ENCODE measurements around the gene URGCP. TPM values are rescaled to one million over a fixed set of nuclear protein-coding genes. Genes with fewer than 3 reads are reported as not detected.

Gene URGCP
- total and polyA plus RNA-seq, 2 experiments from 2014 or later, result 7.2 to 13.2 TPM

GRCh38 chr7:43905956-43906330, 453 bp downstream of the URGCP start:
- H3K79me2 ChIP-seq (replicated peaks; ENCODE audit: insufficient read depth), result peaks cover 31% of the 10 kb centered on the region
- TF ChIP-seq CREB1 (CRISPR knock-in tag; IDR thresholded peaks at IDR 0.05; ENCODE audit: low read depth) (peak; percentile 51; the same call in 1 of the 2 replicates), JUNB (IDR thresholded peaks at IDR 0.05; ENCODE audit: unreplicated experiment) (no peak)
- peaks cover 17% of the 10 kb centered on the region for H3K4me1 ChIP-seq (ENCODE audit: insufficient read depth)
- H3K4me3 ChIP-seq, result peak overlapping the region; percentile 52
- peak overlapping the region; percentile 79 for H3K4me2 ChIP-seq
- H4K20me1 ChIP-seq (replicated peaks; ENCODE audit: insufficient read depth), result peaks cover 3% of the 10 kb centered on the region; the same call in 1 of the 2 replicates
- H3K36me3 ChIP-seq (ENCODE audit: insufficient read depth), result no peaks in the 10 kb centered on the region
- H3K27me3 Mint-ChIP-seq (ENCODE audit: insufficient read depth, low read depth, poor library complexity), result peaks cover 6% of the 10 kb centered on the region
- peak overlapping the region; percentile 92 for H3K4me3 Mint-ChIP-seq
- no peaks in the 10 kb centered on the region for H3K9me2 ChIP-seq (ENCODE audit: insufficient read depth)
- H3K27ac ChIP-seq (ENCODE audit: low read depth), result no peak overlapping the region
- 0 out of 2 replicates have a peak overlapping the region, but pooled peaks have one; percentile 11 for H2AFZ ChIP-seq
- H3K27me3 ChIP-seq (ENCODE audit: insufficient read depth), result no peaks in the 10 kb centered on the region
- H3K9me3 Mint-ChIP-seq, result no peaks in the 10 kb centered on the region
- ATAC-seq (peak; percentile 64), DNase-seq (ENCODE audit: low spot score) (peak; percentile 77)
- H3K36me3 Mint-ChIP-seq (ENCODE audit: low read depth), result no peaks in the 10 kb centered on the region; the same call in 2 of the 3 replicates
- H3F3A ChIP-seq (replicated peaks; ENCODE audit: low read depth), result no peaks in the 10 kb centered on the region
- no peak overlapping the region for H3K27ac Mint-ChIP-seq
- peaks cover 42% of the 10 kb centered on the region for H3K4me1 Mint-ChIP-seq

DNA sequence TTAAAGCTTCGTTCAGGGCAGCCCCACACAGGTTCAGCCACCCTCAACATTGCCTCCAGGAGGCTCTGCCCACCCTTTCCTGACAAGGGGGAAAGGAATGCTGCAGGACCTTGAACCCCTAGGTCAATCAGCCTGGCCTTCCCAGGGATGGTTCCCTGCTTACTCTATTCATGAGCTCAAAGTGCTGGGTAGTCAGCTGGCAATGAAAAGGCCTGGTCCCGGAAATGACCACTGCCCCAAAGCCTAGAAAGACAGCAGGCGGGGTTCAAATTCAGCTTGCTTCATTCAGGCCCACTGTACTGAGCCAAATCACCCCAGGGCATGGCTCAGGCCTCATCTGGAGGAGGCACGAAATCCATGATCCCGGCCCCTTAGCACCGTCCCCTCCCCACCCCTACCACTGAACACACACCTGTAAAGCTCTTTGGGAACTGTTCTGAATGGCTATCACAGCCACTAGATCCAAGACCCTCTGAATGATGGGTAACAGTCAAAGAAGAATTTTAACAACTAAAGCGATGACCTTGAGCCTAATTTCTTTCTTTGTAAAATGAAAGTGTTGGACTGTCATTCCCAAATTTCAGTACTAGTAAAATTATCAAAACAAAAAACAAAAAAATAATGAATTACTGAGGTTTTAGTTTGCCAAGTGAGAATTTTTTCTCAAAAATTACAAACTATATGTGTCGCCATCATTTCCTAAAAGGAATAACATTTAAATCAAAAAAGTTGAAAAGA, 1.0 kb downstream of the URGCP start:
- Mint-ChIP-seq H3K4me3 (peak overlapping the region; percentile 92), H3K9me3 (no peaks in the 10 kb centered on the region), H3K27me3 (ENCODE audit: insufficient read depth, low read depth, poor library complexity) (peaks cover 6% of the 10 kb centered on the region), H3K36me3 (ENCODE audit: low read depth) (no peaks in the 10 kb centered on the region; the same call in 2 of the 3 replicates), H3K27ac (no peak overlapping the region), H3K4me1 (peaks cover 42% of the 10 kb centered on the region)
- Histone ChIP-seq H3K4me1 (ENCODE audit: insufficient read depth) (peaks cover 17% of the 10 kb centered on the region), H4K20me1 (replicated peaks; ENCODE audit: insufficient read depth) (peaks cover 3% of the 10 kb centered on the region; the same call in 1 of the 2 replicates), H2AFZ (0 out of 2 replicates have a peak overlapping the region, but pooled peaks have one; percentile 11), H3K36me3 (ENCODE audit: insufficient read depth) (no peaks in the 10 kb centered on the region), H3F3A (replicated peaks; ENCODE audit: low read depth) (no peaks in the 10 kb centered on the region), H3K27ac (ENCODE audit: low read depth) (no peak overlapping the region), H3K79me2 (replicated peaks; ENCODE audit: insufficient read depth) (peaks cover 34% of the 10 kb centered on the region), H3K4me2 (peak overlapping the region; percentile 79), H3K9me2 (ENCODE audit: insufficient read depth) (no peaks in the 10 kb centered on the region), H3K4me3 (peak overlapping the region; percentile 52), H3K27me3 (ENCODE audit: insufficient read depth) (no peaks in the 10 kb centered on the region)
- peak; percentile 63 for DNase-seq (ENCODE audit: low spot score)
- ATAC-seq, result peak; percentile 59
- TF ChIP-seq EZH2 (IDR thresholded peaks at IDR 0.05; ENCODE audit: low read depth, unreplicated experiment), result no peak
- TF ChIP-seq, protein P1, sequence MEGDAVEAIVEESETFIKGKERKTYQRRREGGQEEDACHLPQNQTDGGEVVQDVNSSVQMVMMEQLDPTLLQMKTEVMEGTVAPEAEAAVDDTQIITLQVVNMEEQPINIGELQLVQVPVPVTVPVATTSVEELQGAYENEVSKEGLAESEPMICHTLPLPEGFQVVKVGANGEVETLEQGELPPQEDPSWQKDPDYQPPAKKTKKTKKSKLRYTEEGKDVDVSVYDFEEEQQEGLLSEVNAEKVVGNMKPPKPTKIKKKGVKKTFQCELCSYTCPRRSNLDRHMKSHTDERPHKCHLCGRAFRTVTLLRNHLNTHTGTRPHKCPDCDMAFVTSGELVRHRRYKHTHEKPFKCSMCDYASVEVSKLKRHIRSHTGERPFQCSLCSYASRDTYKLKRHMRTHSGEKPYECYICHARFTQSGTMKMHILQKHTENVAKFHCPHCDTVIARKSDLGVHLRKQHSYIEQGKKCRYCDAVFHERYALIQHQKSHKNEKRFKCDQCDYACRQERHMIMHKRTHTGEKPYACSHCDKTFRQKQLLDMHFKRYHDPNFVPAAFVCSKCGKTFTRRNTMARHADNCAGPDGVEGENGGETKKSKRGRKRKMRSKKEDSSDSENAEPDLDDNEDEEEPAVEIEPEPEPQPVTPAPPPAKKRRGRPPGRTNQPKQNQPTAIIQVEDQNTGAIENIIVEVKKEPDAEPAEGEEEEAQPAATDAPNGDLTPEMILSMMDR (conservative IDR thresholded peaks at IDR 0.05; ENCODE audit: low read depth in 2 of 2), result no peak
- TF ChIP-seq, protein P2, sequence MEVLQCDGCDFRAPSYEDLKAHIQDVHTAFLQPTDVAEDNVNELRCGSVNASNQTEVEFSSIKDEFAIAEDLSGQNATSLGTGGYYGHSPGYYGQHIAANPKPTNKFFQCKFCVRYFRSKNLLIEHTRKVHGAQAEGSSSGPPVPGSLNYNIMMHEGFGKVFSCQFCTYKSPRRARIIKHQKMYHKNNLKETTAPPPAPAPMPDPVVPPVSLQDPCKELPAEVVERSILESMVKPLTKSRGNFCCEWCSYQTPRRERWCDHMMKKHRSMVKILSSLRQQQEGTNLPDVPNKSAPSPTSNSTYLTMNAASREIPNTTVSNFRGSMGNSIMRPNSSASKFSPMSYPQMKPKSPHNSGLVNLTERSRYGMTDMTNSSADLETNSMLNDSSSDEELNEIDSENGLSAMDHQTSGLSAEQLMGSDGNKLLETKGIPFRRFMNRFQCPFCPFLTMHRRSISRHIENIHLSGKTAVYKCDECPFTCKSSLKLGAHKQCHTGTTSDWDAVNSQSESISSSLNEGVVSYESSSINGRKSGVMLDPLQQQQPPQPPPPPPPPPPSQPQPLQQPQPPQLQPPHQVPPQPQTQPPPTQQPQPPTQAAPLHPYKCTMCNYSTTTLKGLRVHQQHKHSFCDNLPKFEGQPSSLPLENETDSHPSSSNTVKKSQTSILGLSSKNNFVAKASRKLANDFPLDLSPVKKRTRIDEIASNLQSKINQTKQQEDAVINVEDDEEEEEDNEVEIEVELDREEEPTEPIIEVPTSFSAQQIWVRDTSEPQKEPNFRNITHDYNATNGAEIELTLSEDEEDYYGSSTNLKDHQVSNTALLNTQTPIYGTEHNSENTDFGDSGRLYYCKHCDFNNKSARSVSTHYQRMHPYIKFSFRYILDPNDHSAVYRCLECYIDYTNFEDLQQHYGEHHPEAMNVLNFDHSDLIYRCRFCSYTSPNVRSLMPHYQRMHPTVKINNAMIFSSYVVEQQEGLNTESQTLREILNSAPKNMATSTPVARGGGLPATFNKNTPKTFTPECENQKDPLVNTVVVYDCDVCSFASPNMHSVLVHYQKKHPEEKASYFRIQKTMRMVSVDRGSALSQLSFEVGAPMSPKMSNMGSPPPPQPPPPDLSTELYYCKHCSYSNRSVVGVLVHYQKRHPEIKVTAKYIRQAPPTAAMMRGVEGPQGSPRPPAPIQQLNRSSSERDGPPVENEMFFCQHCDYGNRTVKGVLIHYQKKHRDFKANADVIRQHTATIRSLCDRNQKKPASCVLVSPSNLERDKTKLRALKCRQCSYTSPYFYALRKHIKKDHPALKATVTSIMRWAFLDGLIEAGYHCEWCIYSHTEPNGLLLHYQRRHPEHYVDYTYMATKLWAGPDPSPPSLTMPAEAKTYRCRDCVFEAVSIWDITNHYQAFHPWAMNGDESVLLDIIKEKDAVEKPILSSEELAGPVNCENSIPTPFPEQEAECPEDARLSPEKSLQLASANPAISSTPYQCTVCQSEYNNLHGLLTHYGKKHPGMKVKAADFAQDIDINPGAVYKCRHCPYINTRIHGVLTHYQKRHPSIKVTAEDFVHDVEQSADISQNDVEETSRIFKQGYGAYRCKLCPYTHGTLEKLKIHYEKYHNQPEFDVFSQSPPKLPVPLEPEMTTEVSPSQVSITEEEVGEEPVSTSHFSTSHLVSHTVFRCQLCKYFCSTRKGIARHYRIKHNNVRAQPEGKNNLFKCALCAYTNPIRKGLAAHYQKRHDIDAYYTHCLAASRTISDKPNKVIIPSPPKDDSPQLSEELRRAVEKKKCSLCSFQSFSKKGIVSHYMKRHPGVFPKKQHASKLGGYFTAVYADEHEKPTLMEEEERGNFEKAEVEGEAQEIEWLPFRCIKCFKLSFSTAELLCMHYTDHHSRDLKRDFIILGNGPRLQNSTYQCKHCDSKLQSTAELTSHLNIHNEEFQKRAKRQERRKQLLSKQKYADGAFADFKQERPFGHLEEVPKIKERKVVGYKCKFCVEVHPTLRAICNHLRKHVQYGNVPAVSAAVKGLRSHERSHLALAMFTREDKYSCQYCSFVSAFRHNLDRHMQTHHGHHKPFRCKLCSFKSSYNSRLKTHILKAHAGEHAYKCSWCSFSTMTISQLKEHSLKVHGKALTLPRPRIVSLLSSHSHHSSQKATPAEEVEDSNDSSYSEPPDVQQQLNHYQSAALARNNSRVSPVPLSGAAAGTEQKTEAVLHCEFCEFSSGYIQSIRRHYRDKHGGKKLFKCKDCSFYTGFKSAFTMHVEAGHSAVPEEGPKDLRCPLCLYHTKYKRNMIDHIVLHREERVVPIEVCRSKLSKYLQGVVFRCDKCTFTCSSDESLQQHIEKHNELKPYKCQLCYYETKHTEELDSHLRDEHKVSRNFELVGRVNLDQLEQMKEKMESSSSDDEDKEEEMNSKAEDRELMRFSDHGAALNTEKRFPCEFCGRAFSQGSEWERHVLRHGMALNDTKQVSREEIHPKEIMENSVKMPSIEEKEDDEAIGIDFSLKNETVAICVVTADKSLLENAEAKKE (CRISPR knock-in tag; IDR thresholded peaks at IDR 0.05), result no peak
- TF ChIP-seq, protein P3, sequence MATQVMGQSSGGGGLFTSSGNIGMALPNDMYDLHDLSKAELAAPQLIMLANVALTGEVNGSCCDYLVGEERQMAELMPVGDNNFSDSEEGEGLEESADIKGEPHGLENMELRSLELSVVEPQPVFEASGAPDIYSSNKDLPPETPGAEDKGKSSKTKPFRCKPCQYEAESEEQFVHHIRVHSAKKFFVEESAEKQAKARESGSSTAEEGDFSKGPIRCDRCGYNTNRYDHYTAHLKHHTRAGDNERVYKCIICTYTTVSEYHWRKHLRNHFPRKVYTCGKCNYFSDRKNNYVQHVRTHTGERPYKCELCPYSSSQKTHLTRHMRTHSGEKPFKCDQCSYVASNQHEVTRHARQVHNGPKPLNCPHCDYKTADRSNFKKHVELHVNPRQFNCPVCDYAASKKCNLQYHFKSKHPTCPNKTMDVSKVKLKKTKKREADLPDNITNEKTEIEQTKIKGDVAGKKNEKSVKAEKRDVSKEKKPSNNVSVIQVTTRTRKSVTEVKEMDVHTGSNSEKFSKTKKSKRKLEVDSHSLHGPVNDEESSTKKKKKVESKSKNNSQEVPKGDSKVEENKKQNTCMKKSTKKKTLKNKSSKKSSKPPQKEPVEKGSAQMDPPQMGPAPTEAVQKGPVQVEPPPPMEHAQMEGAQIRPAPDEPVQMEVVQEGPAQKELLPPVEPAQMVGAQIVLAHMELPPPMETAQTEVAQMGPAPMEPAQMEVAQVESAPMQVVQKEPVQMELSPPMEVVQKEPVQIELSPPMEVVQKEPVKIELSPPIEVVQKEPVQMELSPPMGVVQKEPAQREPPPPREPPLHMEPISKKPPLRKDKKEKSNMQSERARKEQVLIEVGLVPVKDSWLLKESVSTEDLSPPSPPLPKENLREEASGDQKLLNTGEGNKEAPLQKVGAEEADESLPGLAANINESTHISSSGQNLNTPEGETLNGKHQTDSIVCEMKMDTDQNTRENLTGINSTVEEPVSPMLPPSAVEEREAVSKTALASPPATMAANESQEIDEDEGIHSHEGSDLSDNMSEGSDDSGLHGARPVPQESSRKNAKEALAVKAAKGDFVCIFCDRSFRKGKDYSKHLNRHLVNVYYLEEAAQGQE (IDR thresholded peaks at IDR 0.05; ENCODE audit: unreplicated experiment), result no peak
- no peak for TF ChIP-seq STAT1 (IDR thresholded peaks at IDR 0.05; ENCODE audit: unreplicated experiment)
- TF ChIP-seq NANOG (IDR thresholded peaks at IDR 0.05; ENCODE audit: borderline replicate concordance), result no peak
- no peak for TF ChIP-seq POLR2AphosphoS5 (IDR thresholded peaks at IDR 0.05; ENCODE audit: low read depth)
- no peak for TF ChIP-seq JUNB (IDR thresholded peaks at IDR 0.05; ENCODE audit: unreplicated experiment)

All from GM23338 (cell line).